ENCODE results near the gene CTNS. TPM values are rescaled to one million over a fixed set of nuclear protein-coding genes. Genes with fewer than 3 reads are reported as not detected.

Gene CTNS
- total RNA-seq, 1 experiment from 2014 or later = 20.4 TPM

DNA sequence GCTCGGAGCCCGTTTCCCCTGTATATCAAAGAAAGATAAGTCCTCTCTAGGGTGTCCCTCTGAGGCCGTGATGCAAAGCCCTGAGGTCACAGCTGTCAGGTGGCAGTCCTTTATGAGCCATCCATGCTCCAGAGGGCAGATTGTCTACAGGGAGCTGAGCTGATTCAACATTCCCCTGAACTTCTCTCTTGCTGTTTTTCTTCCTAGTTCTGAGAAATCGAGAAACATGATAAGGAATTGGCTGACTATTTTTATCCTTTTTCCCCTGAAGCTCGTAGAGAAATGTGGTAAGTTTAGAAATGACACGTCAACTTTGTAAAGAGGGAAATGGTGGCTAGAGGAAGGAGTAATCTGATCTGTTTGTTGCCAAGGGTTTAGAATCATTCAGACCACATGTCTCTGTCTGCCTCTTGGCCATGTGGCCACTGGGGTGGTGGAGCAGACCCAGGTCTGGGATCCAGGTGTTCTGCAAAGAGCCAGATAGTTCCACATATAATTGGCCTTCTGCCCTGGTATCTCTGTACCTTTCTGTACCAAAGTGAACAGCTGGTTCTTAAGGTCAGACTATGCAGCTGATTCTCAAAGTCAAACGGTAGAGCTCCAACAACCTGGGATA, 3.5 kb downstream of the CTNS start:
- in situ Hi-C loops (cut with HindIII; ENCODE audit: low pct_unique_long_range_greater_than_20kb, low sequenced_read_pairs) = no loop called here

DNA sequence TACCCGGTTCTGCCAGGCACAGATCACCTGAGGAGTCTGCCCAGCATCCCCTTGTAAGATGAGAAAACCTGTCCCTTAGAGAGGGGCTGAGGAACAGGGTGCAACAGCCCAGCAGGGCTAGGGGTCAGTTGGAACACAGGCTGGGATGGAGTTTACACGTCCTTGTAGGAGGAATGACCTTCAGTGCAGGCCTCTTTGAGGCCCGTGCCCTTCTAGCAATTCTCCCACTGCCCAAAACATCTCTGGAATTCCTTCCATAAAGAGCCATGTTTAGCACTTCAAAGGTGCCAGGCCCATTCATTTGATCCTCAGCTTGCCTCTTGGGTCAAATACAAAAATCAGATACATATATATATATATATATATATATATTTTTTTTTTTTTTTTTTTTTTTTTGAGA, 4.5 kb downstream of the CTNS start:
- no peaks in the 10 kb centered on the region for H3K36me3 ChIP-seq (ENCODE audit: control insufficient read depth, insufficient read depth, low read length)
- ChIA-PET CTCF (no interaction called here), POLR2A (no interaction called here)
- TF ChIP-seq TCF7L2 (IDR thresholded peaks at IDR 0.05; ENCODE audit: low read depth, low read length) = no peak
- TF ChIP-seq, protein P1, sequence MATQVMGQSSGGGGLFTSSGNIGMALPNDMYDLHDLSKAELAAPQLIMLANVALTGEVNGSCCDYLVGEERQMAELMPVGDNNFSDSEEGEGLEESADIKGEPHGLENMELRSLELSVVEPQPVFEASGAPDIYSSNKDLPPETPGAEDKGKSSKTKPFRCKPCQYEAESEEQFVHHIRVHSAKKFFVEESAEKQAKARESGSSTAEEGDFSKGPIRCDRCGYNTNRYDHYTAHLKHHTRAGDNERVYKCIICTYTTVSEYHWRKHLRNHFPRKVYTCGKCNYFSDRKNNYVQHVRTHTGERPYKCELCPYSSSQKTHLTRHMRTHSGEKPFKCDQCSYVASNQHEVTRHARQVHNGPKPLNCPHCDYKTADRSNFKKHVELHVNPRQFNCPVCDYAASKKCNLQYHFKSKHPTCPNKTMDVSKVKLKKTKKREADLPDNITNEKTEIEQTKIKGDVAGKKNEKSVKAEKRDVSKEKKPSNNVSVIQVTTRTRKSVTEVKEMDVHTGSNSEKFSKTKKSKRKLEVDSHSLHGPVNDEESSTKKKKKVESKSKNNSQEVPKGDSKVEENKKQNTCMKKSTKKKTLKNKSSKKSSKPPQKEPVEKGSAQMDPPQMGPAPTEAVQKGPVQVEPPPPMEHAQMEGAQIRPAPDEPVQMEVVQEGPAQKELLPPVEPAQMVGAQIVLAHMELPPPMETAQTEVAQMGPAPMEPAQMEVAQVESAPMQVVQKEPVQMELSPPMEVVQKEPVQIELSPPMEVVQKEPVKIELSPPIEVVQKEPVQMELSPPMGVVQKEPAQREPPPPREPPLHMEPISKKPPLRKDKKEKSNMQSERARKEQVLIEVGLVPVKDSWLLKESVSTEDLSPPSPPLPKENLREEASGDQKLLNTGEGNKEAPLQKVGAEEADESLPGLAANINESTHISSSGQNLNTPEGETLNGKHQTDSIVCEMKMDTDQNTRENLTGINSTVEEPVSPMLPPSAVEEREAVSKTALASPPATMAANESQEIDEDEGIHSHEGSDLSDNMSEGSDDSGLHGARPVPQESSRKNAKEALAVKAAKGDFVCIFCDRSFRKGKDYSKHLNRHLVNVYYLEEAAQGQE (IDR thresholded peaks at IDR 0.05; ENCODE audit: insufficient read depth in 1 of 2, low read depth in 2 of 2, low read length in 1 of 2) = no peak
- TF ChIP-seq POLR2AphosphoS5 (IDR thresholded peaks at IDR 0.05; ENCODE audit: low read depth, low read length) = no peak
- TF ChIP-seq, protein P2, sequence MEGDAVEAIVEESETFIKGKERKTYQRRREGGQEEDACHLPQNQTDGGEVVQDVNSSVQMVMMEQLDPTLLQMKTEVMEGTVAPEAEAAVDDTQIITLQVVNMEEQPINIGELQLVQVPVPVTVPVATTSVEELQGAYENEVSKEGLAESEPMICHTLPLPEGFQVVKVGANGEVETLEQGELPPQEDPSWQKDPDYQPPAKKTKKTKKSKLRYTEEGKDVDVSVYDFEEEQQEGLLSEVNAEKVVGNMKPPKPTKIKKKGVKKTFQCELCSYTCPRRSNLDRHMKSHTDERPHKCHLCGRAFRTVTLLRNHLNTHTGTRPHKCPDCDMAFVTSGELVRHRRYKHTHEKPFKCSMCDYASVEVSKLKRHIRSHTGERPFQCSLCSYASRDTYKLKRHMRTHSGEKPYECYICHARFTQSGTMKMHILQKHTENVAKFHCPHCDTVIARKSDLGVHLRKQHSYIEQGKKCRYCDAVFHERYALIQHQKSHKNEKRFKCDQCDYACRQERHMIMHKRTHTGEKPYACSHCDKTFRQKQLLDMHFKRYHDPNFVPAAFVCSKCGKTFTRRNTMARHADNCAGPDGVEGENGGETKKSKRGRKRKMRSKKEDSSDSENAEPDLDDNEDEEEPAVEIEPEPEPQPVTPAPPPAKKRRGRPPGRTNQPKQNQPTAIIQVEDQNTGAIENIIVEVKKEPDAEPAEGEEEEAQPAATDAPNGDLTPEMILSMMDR (IDR thresholded peaks at IDR 0.05) = no peak
- TF ChIP-seq SIN3A (IDR thresholded peaks at IDR 0.05; ENCODE audit: borderline replicate concordance, insufficient read depth, low read depth, low read length) = no peak
- no peak overlapping the region for H3K27ac ChIP-seq (ENCODE audit: low read length)
- no peaks in the 10 kb centered on the region for H3K4me1 ChIP-seq (ENCODE audit: control insufficient read depth, insufficient read depth, low read length)
- DNase-seq (ENCODE audit: low read depth, low spot score) (no peak), ATAC-seq (no peak)
- H3K4me3 ChIP-seq (ENCODE audit: low read depth in 2 of 2, low read length in 2 of 2) = no peak overlapping the region
- H3K27me3 ChIP-seq (ENCODE audit: control insufficient read depth, insufficient read depth, low read length) = no peaks in the 10 kb centered on the region
- intact Hi-C loops (cut with micrococcal nuclease; ENCODE audit: unreplicated experiment) = no loop called here
- no TSS peak for BruUV-seq (replicated peaks)
- H3K9me3 ChIP-seq (ENCODE audit: control insufficient read depth, insufficient read depth, low read depth, low read length) = no peaks in the 10 kb centered on the region
- in situ Hi-C loops (cut with HindIII; ENCODE audit: low pct_unique_long_range_greater_than_20kb, low sequenced_read_pairs) = no loop called here

More for the DNA sequence above, 3.5 kb downstream of the CTNS start:
- TSS peak; percentile 47 for BruUV-seq (replicated peaks)
- no peaks in the 10 kb centered on the region for H3K9me3 ChIP-seq (ENCODE audit: control insufficient read depth, insufficient read depth, low read depth, low read length)
- no peak for TF ChIP-seq TCF7L2 (IDR thresholded peaks at IDR 0.05; ENCODE audit: low read depth, low read length)
- H3K4me3 ChIP-seq (ENCODE audit: low read depth in 2 of 2, low read length in 2 of 2) = no peak overlapping the region
- intact Hi-C loops (cut with micrococcal nuclease; ENCODE audit: unreplicated experiment) = no loop called here
- CTCF ChIA-PET = no interaction called here
- POLR2A ChIA-PET = no interaction called here
- no peak overlapping the region for H3K27ac ChIP-seq (ENCODE audit: low read length)
- ATAC-seq (no peak), DNase-seq (ENCODE audit: low read depth, low spot score) (no peak)
- H3K4me1 ChIP-seq (ENCODE audit: control insufficient read depth, insufficient read depth, low read length) = no peaks in the 10 kb centered on the region
- H3K27me3 ChIP-seq (ENCODE audit: control insufficient read depth, insufficient read depth, low read length) = no peaks in the 10 kb centered on the region
- peaks cover 2% of the 10 kb centered on the region; the same call in 1 of the 2 replicates for H3K36me3 ChIP-seq (ENCODE audit: control insufficient read depth, insufficient read depth, low read length)

DNA sequence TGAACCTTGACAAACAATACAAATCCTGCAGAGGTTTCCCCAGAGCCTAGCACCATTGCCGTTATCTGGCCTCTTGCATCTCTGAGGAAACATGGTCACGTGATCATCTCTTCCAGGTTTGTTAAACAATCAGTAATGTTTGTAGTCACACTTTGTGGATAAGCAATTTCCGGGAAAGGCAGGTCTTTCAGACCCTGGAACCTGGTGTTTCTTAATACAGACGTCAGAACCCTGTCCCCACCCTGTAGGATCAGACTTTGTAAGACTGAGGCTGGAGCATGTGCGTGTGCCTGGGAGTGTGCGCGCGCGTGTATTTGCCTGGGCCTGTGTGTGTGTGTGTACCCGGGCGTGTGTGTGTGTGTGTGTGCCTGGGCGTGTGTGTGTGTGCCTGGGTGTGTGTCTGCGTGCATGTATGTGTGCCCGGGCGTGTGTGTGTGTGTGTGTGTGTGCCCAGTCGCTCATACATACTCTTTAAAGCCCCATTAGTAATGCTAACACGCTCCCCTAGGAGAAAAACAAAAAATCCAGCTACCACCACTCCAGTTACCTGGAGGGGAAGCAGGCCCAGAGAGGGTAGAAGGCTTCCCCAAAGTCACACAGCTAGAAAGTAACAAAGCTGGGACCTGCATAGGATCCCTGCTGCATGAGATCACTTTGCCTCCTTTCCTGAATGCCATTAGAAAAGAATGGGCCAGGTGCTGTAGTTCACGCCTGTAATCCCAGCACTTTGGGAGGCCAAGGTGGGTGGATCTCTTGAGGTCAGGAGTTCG, 5.3 kb downstream of the CTNS start:
- ChIA-PET POLR2A (no interaction called here), CTCF (no interaction called here)
- no peaks in the 10 kb centered on the region for H3K27me3 ChIP-seq (ENCODE audit: control insufficient read depth, insufficient read depth, low read length)
- ATAC-seq = no peak
- intact Hi-C loops (cut with micrococcal nuclease; ENCODE audit: unreplicated experiment) (no loop called here), in situ Hi-C loops (cut with HindIII; ENCODE audit: low pct_unique_long_range_greater_than_20kb, low sequenced_read_pairs) (no loop called here)
- H3K4me1 ChIP-seq (ENCODE audit: control insufficient read depth, insufficient read depth, low read length) = no peaks in the 10 kb centered on the region
- no peak overlapping the region for H3K27ac ChIP-seq (ENCODE audit: low read length)
- no peaks in the 10 kb centered on the region for H3K9me3 ChIP-seq (ENCODE audit: control insufficient read depth, insufficient read depth, low read depth, low read length)
- no peak for TF ChIP-seq TCF7L2 (IDR thresholded peaks at IDR 0.05; ENCODE audit: low read depth, low read length)
- TF ChIP-seq, protein P2 (IDR thresholded peaks at IDR 0.05) = no peak
- TF ChIP-seq SIN3A (IDR thresholded peaks at IDR 0.05; ENCODE audit: borderline replicate concordance, insufficient read depth, low read depth, low read length) = no peak
- TF ChIP-seq, protein P1 (IDR thresholded peaks at IDR 0.05; ENCODE audit: insufficient read depth in 1 of 2, low read depth in 2 of 2, low read length in 1 of 2) = no peak
- TF ChIP-seq POLR2AphosphoS5 (IDR thresholded peaks at IDR 0.05; ENCODE audit: low read depth, low read length) = no peak
- BruUV-seq (replicated peaks) = no TSS peak
- no peak for DNase-seq (ENCODE audit: low read depth, low spot score)
- H3K4me3 ChIP-seq (ENCODE audit: low read depth in 2 of 2, low read length in 2 of 2) = no peak overlapping the region
- no peaks in the 10 kb centered on the region for H3K36me3 ChIP-seq (ENCODE audit: control insufficient read depth, insufficient read depth, low read length)

Measured in Panc1 (cell line).